HEK293 (cell line): ENCODE results near the gene AICDA.

ENCODE experiments used
- CTCF ChIA-PET: fragments of 350-600 bp; formaldehyde crosslinking; extraction: SDS; loops from one replicate; lab custom pipeline; 2021; ENCODE audit warnings: antibody characterized with exemption; lab: Yijun Ruan, JAX
- POLR2A ChIA-PET: fragments of 300-600 bp; formaldehyde crosslinking; extraction: SDS; loops from one replicate; lab custom pipeline; 2020; ENCODE audit warnings: antibody characterized with exemption, inconsistent platforms; lab: Yijun Ruan, JAX
- H3K27ac ChIP-seq: fragments of 200-500 bp; sonication (Bioruptor generic); 2 replicates; pipeline ENCODE4 v1.5.1; 2014; ENCODE audit warnings: low read depth, low read length, control low read depth, inconsistent platforms; ENCODE audit errors: extremely low read depth
- H3K36me3 ChIP-seq, 2 experiments: fragments of 200-500 bp in 1 of 2; sonication (Bioruptor generic) in 1 of 2; 1 replicate in 1 of 2; 2 replicates in 1 of 2; pipeline ENCODE4 v1.5.1; 2014 to 2017; ENCODE audit warnings: inconsistent platforms in 2 of 2, low read length in 2 of 2; ENCODE audit not compliant: control insufficient read depth in 2 of 2, insufficient read depth in 1 of 2
- H3K4me1 ChIP-seq: fragments of 200-500 bp; sonication (Bioruptor generic); 2 replicates; pipeline ENCODE4 v1.5.1; 2014; ENCODE audit warnings: mild to moderate bottlenecking, low read length, inconsistent platforms; ENCODE audit not compliant: control insufficient read depth, insufficient read depth
- H3K4me3 ChIP-seq: 2 replicates; pipeline ENCODE4 v1.5.1; 2011; ENCODE audit warnings: low read depth, mild to moderate bottlenecking, control low read depth, low read length, moderate library complexity
- H3K9me3 ChIP-seq: fragments of 200-500 bp; sonication (Bioruptor generic); 2 replicates; pipeline ENCODE4 v1.5.1; 2014; ENCODE audit warnings: low read depth, low read length, inconsistent platforms; ENCODE audit not compliant: control insufficient read depth, insufficient read depth
- HOXC10 ChIP-seq: sonication (generic); formaldehyde crosslinking; IDR thresholded peaks from 2 replicates; pipeline ENCODE4 v1.8.1; 2023; ENCODE audit warnings: mild to moderate bottlenecking, missing genetic modification reagents
- KLF10 ChIP-seq: fragments of 450-650 bp; IDR thresholded peaks from 2 replicates; pipeline ENCODE4 v1.5.1; 2018; ENCODE audit warnings: missing biosample characterization, mild to moderate bottlenecking, missing genetic modification characterization
- KLF16 ChIP-seq: fragments of 450-650 bp; formaldehyde crosslinking; IDR thresholded peaks from 2 replicates; pipeline ENCODE4 v1.5.1; 2017; ENCODE audit warnings: missing biosample characterization, missing genetic modification characterization
- ZBTB7A ChIP-seq: fragments of 450-650 bp; formaldehyde crosslinking; IDR thresholded peaks from 2 replicates; pipeline ENCODE4 v1.5.1; 2016; ENCODE audit warnings: low read depth, missing biosample characterization, missing genetic modification characterization
- ZFP69B ChIP-seq: fragments of 450-650 bp; formaldehyde crosslinking; IDR thresholded peaks from 2 replicates; pipeline ENCODE4 v1.5.1; 2016; ENCODE audit warnings: missing biosample characterization, missing genetic modification characterization
- ZNF133 ChIP-seq: fragments of 450-650 bp; formaldehyde crosslinking; IDR thresholded peaks from 2 replicates; pipeline ENCODE4 v1.5.1; 2016; ENCODE audit warnings: missing biosample characterization, missing genetic modification characterization
- ZNF146 ChIP-seq: fragments of 450-650 bp; formaldehyde crosslinking; IDR thresholded peaks from 2 replicates; pipeline ENCODE4 v1.5.1; 2016; ENCODE audit warnings: missing biosample characterization, missing genetic modification characterization
- ZNF19 ChIP-seq: fragments of 450-650 bp; formaldehyde crosslinking; IDR thresholded peaks from 2 replicates; pipeline ENCODE4; 2016; ENCODE audit warnings: missing biosample characterization, missing genetic modification characterization, low read depth
- ZNF239 ChIP-seq: fragments of 450-650 bp; formaldehyde crosslinking; IDR thresholded peaks from 2 replicates; pipeline ENCODE4 v1.5.1; 2016; ENCODE audit warnings: missing biosample characterization, missing genetic modification characterization
- ZNF274 ChIP-seq, 2 experiments: fragments of 200-500 bp in 1 of 2; fragments of 450-650 bp in 1 of 2; sonication (Bioruptor generic) in 1 of 2; formaldehyde crosslinking in 1 of 2; IDR thresholded peaks; 2 replicates each; pipeline versions ENCODE4 v1.5.1 to v1.6.1; 2014 to 2016; ENCODE audit warnings: borderline replicate concordance in 1 of 2, inconsistent platforms in 1 of 2, low read length in 1 of 2, missing biosample characterization in 1 of 2, missing genetic modification characterization in 1 of 2
- ZNF280C ChIP-seq: fragments of 450-650 bp; formaldehyde crosslinking; IDR thresholded peaks from 2 replicates; pipeline ENCODE4 v1.5.1; 2016; ENCODE audit warnings: missing biosample characterization, missing genetic modification characterization
- ZNF416 ChIP-seq: fragments of 450-650 bp; formaldehyde crosslinking; IDR thresholded peaks from 2 replicates; pipeline ENCODE4 v1.5.1; 2016; ENCODE audit warnings: missing biosample characterization, missing genetic modification characterization
- ZNF426 ChIP-seq: fragments of 450-650 bp; formaldehyde crosslinking; IDR thresholded peaks from 2 replicates; pipeline ENCODE4 v1.5.1; 2017; ENCODE audit warnings: missing biosample characterization, missing genetic modification characterization, mild to moderate bottlenecking, inconsistent platforms, moderate library complexity
- ZNF433 ChIP-seq: fragments of 450-650 bp; formaldehyde crosslinking; IDR thresholded peaks from 2 replicates; pipeline ENCODE4 v1.5.1; 2016; ENCODE audit warnings: missing biosample characterization, missing genetic modification characterization, low read depth
- ZNF571 ChIP-seq: fragments of 450-650 bp; formaldehyde crosslinking; IDR thresholded peaks from 2 replicates; pipeline ENCODE4 v1.5.0; 2017; ENCODE audit warnings: missing biosample characterization, missing genetic modification characterization
- ZNF670 ChIP-seq: fragments of 450-650 bp; formaldehyde crosslinking; IDR thresholded peaks from 2 replicates; pipeline ENCODE4 v1.5.1; 2016; ENCODE audit warnings: missing biosample characterization, missing genetic modification characterization, low read depth
- ZNF776 ChIP-seq: fragments of 450-650 bp; formaldehyde crosslinking; IDR thresholded peaks from 2 replicates; pipeline ENCODE4 v1.5.0; 2017; ENCODE audit warnings: missing biosample characterization, missing genetic modification characterization, borderline replicate concordance
- ZSCAN16 ChIP-seq: fragments of 450-650 bp; formaldehyde crosslinking; IDR thresholded peaks from 2 replicates; pipeline ENCODE4 v1.5.1; 2016; ENCODE audit warnings: missing biosample characterization, missing genetic modification characterization
- TF ChIP-seq, protein P1 (sequence below): sonication (generic); formaldehyde crosslinking; IDR thresholded peaks from 2 replicates; pipeline ENCODE4 v1.8.1; 2022; ENCODE audit warnings: mild to moderate bottlenecking, moderate library complexity, missing genetic modification reagents
- TF ChIP-seq, protein P2 (sequence below): fragments of 450-650 bp; formaldehyde crosslinking; IDR thresholded peaks from 2 replicates; pipeline ENCODE4 v1.5.1; 2016; ENCODE audit warnings: missing biosample characterization, missing genetic modification characterization

The AICDA gene

DNA sequence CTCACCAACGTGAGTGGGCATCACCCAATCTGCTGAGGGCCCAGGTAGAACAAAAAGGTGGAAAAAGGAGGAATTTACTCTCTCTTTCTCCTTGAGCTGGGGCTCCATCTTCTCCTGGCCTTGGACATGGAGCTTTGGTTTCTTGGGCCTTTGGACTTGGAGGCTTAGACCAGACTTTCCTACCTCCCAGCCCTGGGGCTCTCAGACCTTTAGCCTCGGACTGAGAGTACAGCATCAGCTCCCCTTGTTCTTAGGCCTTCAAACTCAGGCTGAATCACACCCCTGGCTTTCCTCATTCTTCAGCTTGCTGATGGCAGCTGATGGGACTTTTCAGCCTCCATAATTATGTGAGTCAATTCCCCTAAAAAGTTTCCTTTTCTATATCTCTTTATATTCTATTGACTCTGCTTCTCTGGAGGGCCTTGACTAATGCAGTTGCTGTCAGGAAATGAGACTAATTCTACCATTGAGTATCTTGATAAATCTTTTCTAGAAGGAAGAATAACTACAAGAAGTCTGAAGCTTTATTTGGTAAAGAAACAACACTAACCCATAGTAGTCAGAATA, 56.0 kb downstream of the AICDA start:
- H3K27ac ChIP-seq, result no peak overlapping the region
- H3K9me3 ChIP-seq, result no peaks in the 10 kb centered on the region
- CTCF ChIA-PET, result interaction anchor here (0.6 to 3.0 kb wide), 3 partner anchors 12 to 626 kb away, joined by 3 to 24 read pairs (median 8); no protein-coding TSS in a partner anchor
- H3K4me3 ChIP-seq, result no peak overlapping the region
- POLR2A ChIA-PET, result no interaction called here
- H3K36me3 ChIP-seq, result no peaks in the 10 kb centered on the region
- TF ChIP-seq ZNF280C (tag by site-specific recombination) (no peak), ZNF133 (tag by site-specific recombination) (no peak), ZBTB7A (tag by site-specific recombination) (no peak), ZNF426 (no peak), KLF10 (tag by site-specific recombination) (no peak), ZNF416 (tag by site-specific recombination) (no peak), ZNF433 (tag by site-specific recombination) (no peak)
- H3K4me1 ChIP-seq, result no peaks in the 10 kb centered on the region

GRCh38 chr12:8554451-8555195, 58.0 kb downstream of the AICDA start:
- no peaks in the 10 kb centered on the region for H3K9me3 ChIP-seq
- no peak for TF ChIP-seq ZNF670
- TF ChIP-seq ZNF274 (IDR thresholded peaks at IDR 0.05; ENCODE audit: low read length), result no peak
- no peak for TF ChIP-seq ZNF274 (tag by site-specific recombination; IDR thresholded peaks at IDR 0.05; ENCODE audit: borderline replicate concordance)
- no peak for TF ChIP-seq ZNF239 (tag by site-specific recombination)
- no peak for TF ChIP-seq ZNF19 (tag by site-specific recombination)
- no peak for TF ChIP-seq KLF16 (tag by site-specific recombination)
- no peak for TF ChIP-seq HOXC10 (CRISPR knock-in tag)
- no peak for TF ChIP-seq KLF10 (tag by site-specific recombination)
- TF ChIP-seq ZSCAN16 (tag by site-specific recombination), result no peak
- TF ChIP-seq, protein P1, sequence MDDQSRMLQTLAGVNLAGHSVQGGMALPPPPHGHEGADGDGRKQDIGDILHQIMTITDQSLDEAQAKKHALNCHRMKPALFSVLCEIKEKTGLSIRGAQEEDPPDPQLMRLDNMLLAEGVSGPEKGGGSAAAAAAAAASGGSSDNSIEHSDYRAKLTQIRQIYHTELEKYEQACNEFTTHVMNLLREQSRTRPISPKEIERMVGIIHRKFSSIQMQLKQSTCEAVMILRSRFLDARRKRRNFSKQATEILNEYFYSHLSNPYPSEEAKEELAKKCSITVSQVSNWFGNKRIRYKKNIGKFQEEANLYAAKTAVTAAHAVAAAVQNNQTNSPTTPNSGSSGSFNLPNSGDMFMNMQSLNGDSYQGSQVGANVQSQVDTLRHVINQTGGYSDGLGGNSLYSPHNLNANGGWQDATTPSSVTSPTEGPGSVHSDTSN, result no peak
- no peak for TF ChIP-seq ZNF146 (tag by site-specific recombination)
- TF ChIP-seq ZNF776, result no peak
- TF ChIP-seq, protein P2, sequence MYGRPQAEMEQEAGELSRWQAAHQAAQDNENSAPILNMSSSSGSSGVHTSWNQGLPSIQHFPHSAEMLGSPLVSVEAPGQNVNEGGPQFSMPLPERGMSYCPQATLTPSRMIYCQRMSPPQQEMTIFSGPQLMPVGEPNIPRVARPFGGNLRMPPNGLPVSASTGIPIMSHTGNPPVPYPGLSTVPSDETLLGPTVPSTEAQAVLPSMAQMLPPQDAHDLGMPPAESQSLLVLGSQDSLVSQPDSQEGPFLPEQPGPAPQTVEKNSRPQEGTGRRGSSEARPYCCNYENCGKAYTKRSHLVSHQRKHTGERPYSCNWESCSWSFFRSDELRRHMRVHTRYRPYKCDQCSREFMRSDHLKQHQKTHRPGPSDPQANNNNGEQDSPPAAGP, result no peak
- no peak for TF ChIP-seq ZNF571
- no peak for TF ChIP-seq ZFP69B (tag by site-specific recombination)
- CTCF ChIA-PET, result interaction anchor here (0.5 to 3.0 kb wide), 2 partner anchors 10 kb away, joined by 5 to 24 read pairs; no protein-coding TSS in a partner anchor
- POLR2A ChIA-PET, result no interaction called here
- H3K4me3 ChIP-seq, result no peak overlapping the region
- H3K36me3 ChIP-seq, result no peaks in the 10 kb centered on the region
- H3K27ac ChIP-seq, result no peak overlapping the region
- no peaks in the 10 kb centered on the region for H3K4me1 ChIP-seq
